GM12878 (cell line): ENCODE measurements around the gene C1QTNF7. TPM values are rescaled to one million over a fixed set of nuclear protein-coding genes. Genes with fewer than 3 reads are reported as not detected.

Experiments
- CBX5 ChIP-seq: sonication (generic); IDR thresholded peaks from 2 replicates; pipeline ENCODE4 v1.6.1; 2016; ENCODE audit warnings: low read depth, moderate library complexity, mild to moderate bottlenecking, inconsistent platforms
- NFIC ChIP-seq: IDR thresholded peaks from 2 replicates; pipeline ENCODE4 v1.6.1; 2012; ENCODE audit warnings: low read depth, mild to moderate bottlenecking, inconsistent platforms, low read length, moderate library complexity
- NR2C1 ChIP-seq: fragments of 450-650 bp; IDR thresholded peaks from 2 replicates; pipeline ENCODE4 v1.6.1; 2017; ENCODE audit warnings: antibody characterized with exemption, mild to moderate bottlenecking, moderate library complexity
- NR2F1 ChIP-seq: fragments of 450-650 bp; conservative IDR thresholded peaks from 2 replicates; pipeline ENCODE4 v1.6.1; 2017; ENCODE audit warnings: mild to moderate bottlenecking
- RUNX3 ChIP-seq: IDR thresholded peaks from 2 replicates; pipeline ENCODE4 v1.6.1; 2012; ENCODE audit warnings: low read length, inconsistent platforms
- TCF12 ChIP-seq: IDR thresholded peaks from 2 replicates; pipeline ENCODE4 v1.6.1; 2011; ENCODE audit warnings: low read depth, mild to moderate bottlenecking, low read length
- polyA plus RNA-seq, 11 experiments: library from polyadenylated mRNA; depleted of rRNA in 4 of 11; unstranded in 6 of 11; stranded (reverse) in 5 of 11; fragments of >200 nt; fragmentation: Nextera tagmentation in 4 of 11; fragmentation: Illumina TruSeq in 1 of 11; extraction: Ambion mirVana in 4 of 11; extraction: Trizol in 1 of 11; gene quantifications; 1 replicate in 1 of 11; 2 replicates in 10 of 11; pipeline versions ENCODE4 v1.2.1 to v1.2.3, GENCODE V29; 2011 to 2016; ENCODE audit warnings: inconsistent platforms in 2 of 11, missing spikeins in 2 of 11, low read depth in 1 of 11
- total RNA-seq, 4 experiments: library from RNA; depleted of rRNA in 3 of 4; stranded (reverse); fragments of >200 nt in 3 of 4; fragmentation: Illumina TruSeq in 1 of 4; extraction: Trizol in 1 of 4; gene quantifications; 2 replicates each; pipeline versions ENCODE4 v1.2.1 to v1.2.3, GENCODE V29; 2013 to 2021
- TF ChIP-seq, protein P1 (sequence below): fragments of 450-650 bp; IDR thresholded peaks from 2 replicates; pipeline ENCODE4 v1.6.1; 2017; ENCODE audit warnings: mild to moderate bottlenecking, moderate library complexity
- TF ChIP-seq, protein P2 (sequence below): IDR thresholded peaks from 2 replicates; pipeline ENCODE4 v1.6.1; 2012; ENCODE audit warnings: mild to moderate bottlenecking, low read depth, low read length
- TF ChIP-seq, protein P3 (sequence below): IDR thresholded peaks from 2 replicates; pipeline ENCODE4 v1.6.1; 2012; ENCODE audit warnings: low read depth, low read length, improper control_type of control experiment
- TF ChIP-seq, protein P4 (sequence below): fragments of 450-650 bp; IDR thresholded peaks from 2 replicates; pipeline ENCODE4 v1.6.1; 2018; ENCODE audit warnings: mild to moderate bottlenecking, low read depth, moderate library complexity; ENCODE audit not compliant: partially characterized antibody

C1QTNF7 gene
- total and polyA plus RNA-seq, 10 of the 15 experiments (the other 5 are each of a cell fraction or from before 2014, with no cell fraction given) = not detected

DNA sequence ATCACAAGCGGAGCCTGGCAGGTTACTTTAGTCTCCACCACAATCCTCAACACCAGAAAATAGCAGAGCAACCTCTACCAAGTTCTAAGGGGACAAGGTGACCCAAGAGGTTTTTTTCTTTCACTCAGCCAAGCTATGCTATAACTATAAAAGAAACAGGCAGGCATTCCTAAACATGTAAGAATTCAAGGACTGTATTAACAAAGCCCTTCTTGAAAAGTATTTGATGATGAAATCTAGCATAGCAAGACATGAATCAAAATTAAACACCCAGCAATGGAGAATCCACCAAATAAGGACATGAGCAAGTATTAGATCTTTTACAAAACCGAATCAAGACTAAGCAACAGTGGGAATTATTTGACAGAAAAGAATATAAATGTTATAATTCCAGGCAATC is 25.7 kb upstream of the C1QTNF7 start (continued):
- TF ChIP-seq, protein P1, sequence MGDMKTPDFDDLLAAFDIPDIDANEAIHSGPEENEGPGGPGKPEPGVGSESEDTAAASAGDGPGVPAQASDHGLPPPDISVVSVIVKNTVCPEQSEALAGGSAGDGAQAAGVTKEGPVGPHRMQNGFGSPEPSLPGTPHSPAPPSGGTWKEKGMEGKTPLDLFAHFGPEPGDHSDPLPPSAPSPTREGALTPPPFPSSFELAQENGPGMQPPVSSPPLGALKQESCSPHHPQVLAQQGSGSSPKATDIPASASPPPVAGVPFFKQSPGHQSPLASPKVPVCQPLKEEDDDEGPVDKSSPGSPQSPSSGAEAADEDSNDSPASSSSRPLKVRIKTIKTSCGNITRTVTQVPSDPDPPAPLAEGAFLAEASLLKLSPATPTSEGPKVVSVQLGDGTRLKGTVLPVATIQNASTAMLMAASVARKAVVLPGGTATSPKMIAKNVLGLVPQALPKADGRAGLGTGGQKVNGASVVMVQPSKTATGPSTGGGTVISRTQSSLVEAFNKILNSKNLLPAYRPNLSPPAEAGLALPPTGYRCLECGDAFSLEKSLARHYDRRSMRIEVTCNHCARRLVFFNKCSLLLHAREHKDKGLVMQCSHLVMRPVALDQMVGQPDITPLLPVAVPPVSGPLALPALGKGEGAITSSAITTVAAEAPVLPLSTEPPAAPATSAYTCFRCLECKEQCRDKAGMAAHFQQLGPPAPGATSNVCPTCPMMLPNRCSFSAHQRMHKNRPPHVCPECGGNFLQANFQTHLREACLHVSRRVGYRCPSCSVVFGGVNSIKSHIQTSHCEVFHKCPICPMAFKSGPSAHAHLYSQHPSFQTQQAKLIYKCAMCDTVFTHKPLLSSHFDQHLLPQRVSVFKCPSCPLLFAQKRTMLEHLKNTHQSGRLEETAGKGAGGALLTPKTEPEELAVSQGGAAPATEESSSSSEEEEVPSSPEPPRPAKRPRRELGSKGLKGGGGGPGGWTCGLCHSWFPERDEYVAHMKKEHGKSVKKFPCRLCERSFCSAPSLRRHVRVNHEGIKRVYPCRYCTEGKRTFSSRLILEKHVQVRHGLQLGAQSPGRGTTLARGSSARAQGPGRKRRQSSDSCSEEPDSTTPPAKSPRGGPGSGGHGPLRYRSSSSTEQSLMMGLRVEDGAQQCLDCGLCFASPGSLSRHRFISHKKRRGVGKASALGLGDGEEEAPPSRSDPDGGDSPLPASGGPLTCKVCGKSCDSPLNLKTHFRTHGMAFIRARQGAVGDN = no peak
- TF ChIP-seq TCF12 = no peak
- TF ChIP-seq, protein P2, sequence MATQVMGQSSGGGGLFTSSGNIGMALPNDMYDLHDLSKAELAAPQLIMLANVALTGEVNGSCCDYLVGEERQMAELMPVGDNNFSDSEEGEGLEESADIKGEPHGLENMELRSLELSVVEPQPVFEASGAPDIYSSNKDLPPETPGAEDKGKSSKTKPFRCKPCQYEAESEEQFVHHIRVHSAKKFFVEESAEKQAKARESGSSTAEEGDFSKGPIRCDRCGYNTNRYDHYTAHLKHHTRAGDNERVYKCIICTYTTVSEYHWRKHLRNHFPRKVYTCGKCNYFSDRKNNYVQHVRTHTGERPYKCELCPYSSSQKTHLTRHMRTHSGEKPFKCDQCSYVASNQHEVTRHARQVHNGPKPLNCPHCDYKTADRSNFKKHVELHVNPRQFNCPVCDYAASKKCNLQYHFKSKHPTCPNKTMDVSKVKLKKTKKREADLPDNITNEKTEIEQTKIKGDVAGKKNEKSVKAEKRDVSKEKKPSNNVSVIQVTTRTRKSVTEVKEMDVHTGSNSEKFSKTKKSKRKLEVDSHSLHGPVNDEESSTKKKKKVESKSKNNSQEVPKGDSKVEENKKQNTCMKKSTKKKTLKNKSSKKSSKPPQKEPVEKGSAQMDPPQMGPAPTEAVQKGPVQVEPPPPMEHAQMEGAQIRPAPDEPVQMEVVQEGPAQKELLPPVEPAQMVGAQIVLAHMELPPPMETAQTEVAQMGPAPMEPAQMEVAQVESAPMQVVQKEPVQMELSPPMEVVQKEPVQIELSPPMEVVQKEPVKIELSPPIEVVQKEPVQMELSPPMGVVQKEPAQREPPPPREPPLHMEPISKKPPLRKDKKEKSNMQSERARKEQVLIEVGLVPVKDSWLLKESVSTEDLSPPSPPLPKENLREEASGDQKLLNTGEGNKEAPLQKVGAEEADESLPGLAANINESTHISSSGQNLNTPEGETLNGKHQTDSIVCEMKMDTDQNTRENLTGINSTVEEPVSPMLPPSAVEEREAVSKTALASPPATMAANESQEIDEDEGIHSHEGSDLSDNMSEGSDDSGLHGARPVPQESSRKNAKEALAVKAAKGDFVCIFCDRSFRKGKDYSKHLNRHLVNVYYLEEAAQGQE = no peak
- TF ChIP-seq, protein P3, sequence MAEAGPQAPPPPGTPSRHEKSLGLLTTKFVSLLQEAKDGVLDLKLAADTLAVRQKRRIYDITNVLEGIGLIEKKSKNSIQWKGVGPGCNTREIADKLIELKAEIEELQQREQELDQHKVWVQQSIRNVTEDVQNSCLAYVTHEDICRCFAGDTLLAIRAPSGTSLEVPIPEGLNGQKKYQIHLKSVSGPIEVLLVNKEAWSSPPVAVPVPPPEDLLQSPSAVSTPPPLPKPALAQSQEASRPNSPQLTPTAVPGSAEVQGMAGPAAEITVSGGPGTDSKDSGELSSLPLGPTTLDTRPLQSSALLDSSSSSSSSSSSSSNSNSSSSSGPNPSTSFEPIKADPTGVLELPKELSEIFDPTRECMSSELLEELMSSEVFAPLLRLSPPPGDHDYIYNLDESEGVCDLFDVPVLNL = no peak
- no peak for TF ChIP-seq NFIC
- no peak for TF ChIP-seq NR2C1
- TF ChIP-seq CBX5 = no peak
- no peak for TF ChIP-seq RUNX3
- TF ChIP-seq, protein P4, sequence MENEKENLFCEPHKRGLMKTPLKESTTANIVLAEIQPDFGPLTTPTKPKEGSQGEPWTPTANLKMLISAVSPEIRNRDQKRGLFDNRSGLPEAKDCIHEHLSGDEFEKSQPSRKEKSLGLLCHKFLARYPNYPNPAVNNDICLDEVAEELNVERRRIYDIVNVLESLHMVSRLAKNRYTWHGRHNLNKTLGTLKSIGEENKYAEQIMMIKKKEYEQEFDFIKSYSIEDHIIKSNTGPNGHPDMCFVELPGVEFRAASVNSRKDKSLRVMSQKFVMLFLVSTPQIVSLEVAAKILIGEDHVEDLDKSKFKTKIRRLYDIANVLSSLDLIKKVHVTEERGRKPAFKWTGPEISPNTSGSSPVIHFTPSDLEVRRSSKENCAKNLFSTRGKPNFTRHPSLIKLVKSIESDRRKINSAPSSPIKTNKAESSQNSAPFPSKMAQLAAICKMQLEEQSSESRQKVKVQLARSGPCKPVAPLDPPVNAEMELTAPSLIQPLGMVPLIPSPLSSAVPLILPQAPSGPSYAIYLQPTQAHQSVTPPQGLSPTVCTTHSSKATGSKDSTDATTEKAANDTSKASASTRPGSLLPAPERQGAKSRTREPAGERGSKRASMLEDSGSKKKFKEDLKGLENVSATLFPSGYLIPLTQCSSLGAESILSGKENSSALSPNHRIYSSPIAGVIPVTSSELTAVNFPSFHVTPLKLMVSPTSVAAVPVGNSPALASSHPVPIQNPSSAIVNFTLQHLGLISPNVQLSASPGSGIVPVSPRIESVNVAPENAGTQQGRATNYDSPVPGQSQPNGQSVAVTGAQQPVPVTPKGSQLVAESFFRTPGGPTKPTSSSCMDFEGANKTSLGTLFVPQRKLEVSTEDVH = no peak
- no peak for TF ChIP-seq NR2F1
- TF ChIP-seq, all 136 proteins: peak for 0
